ENCODE data around the gene CDH2. TPM values are rescaled to one million over a fixed set of nuclear protein-coding genes. Genes with fewer than 3 reads are reported as not detected.

Gene CDH2
- total RNA-seq, 1 experiment from 2014 or later, result 15.0 TPM

DNA sequence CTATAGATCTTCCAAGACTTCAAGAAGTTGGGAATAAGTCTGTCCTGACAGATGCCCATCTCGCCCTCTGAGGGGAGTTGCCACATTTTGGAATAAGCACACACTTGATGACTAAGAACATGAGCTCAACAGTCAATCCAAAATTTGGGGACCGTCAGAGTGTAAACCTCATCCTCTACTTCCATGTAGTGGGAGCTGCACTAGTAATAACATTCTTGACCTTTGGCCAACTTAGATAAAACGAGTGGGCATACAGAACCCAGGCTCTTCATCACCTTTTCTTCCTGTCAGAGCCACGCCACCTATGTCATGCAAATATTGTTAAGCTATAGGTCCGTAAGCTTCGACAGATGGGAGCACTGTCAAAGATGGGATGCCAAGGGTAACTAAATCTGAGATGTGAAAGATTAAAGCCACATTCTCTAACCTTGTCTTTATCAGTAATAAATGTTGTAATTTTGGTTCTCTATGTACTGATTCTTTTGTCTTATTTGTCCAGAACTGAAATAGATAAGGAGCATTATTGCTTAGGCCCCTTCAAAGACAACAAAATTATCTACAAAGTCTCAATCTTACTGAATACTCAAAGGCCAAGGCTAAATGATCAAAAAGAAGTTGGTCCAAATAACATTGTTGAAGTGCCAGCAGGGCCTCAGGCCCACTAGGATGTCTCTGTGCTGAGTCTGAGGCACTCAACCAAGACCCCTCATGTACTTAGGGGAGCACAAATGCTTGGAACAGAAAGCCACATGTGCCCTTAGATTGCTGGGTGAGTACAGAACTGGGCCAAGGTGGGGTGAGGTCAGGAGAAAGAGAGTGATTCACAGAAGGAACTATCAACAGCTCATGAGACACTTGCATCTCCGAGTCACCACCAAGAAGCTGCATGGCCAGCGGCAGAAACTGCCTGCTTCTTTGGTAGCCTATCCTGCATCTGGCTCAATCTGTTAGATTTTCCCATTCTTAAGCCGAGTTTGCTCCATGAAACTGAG is 15.0 kb downstream of the CDH2 start:
- H3K27ac ChIP-seq (ENCODE audit: low read depth, low read length, poor library complexity, severe bottlenecking), result no peak overlapping the region
- intact Hi-C loops (cut with micrococcal nuclease; ENCODE audit: unreplicated experiment), result no loop called here
- ChIA-PET POLR2A (ENCODE audit: low non-redundant PET) (no interaction called here), CTCF (no interaction called here)
- DNase-seq (ENCODE audit: low spot score), result no peak
- no TSS peak for BruUV-seq (replicated peaks)
- no peaks in the 10 kb centered on the region for H3K4me1 ChIP-seq (ENCODE audit: insufficient read depth, low read length, poor library complexity, severe bottlenecking)
- no peak overlapping the region for H3K4me3 ChIP-seq (ENCODE audit: low read depth, low read length, poor library complexity, severe bottlenecking)
- H3K27me3 ChIP-seq (replicated peaks; ENCODE audit: insufficient read depth, low read depth, low read length, poor library complexity), result no peaks in the 10 kb centered on the region
- H3K36me3 ChIP-seq (ENCODE audit: insufficient read depth, low read length, poor library complexity, severe bottlenecking), result no peaks in the 10 kb centered on the region
- no peak for TF ChIP-seq EZH2 (IDR thresholded peaks at IDR 0.05; ENCODE audit: borderline replicate concordance, low read depth, low read length, poor library complexity, severe bottlenecking)
- TF ChIP-seq, protein P1, sequence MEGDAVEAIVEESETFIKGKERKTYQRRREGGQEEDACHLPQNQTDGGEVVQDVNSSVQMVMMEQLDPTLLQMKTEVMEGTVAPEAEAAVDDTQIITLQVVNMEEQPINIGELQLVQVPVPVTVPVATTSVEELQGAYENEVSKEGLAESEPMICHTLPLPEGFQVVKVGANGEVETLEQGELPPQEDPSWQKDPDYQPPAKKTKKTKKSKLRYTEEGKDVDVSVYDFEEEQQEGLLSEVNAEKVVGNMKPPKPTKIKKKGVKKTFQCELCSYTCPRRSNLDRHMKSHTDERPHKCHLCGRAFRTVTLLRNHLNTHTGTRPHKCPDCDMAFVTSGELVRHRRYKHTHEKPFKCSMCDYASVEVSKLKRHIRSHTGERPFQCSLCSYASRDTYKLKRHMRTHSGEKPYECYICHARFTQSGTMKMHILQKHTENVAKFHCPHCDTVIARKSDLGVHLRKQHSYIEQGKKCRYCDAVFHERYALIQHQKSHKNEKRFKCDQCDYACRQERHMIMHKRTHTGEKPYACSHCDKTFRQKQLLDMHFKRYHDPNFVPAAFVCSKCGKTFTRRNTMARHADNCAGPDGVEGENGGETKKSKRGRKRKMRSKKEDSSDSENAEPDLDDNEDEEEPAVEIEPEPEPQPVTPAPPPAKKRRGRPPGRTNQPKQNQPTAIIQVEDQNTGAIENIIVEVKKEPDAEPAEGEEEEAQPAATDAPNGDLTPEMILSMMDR (conservative IDR thresholded peaks at IDR 0.05; ENCODE audit: low read depth, low read length), result no peak
- H3K9me3 ChIP-seq (ENCODE audit: low read depth, low read length, poor library complexity, severe bottlenecking), result no peaks in the 10 kb centered on the region

DNA sequence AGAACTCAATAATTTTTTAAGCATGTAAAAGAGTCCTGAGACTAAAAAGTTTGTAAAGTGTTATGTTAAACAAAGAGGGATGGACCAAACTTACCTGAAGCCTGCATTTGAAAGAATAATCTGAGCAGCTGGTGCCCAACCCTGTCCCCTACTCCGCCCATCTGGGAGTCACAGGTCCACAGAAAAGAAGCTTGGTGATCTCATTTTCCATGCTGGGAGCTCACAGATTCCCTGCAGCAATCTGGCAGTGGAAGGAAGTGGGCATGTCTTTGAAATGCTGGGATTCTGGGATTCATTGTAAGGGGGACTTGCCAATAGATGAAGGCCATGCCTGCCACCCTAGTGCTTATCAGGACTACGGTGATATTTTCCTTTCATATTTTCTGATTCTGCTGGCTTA is 17.9 kb downstream of the CDH2 start:
- ChIA-PET POLR2A (ENCODE audit: low non-redundant PET) (no interaction called here), CTCF (no interaction called here)
- intact Hi-C loops (cut with micrococcal nuclease; ENCODE audit: unreplicated experiment), result no loop called here
- H3K4me1 ChIP-seq (ENCODE audit: insufficient read depth, low read length, poor library complexity, severe bottlenecking), result no peaks in the 10 kb centered on the region
- H3K4me3 ChIP-seq (ENCODE audit: low read depth, low read length, poor library complexity, severe bottlenecking), result no peak overlapping the region
- H3K27ac ChIP-seq (ENCODE audit: low read depth, low read length, poor library complexity, severe bottlenecking), result no peak overlapping the region
- H3K27me3 ChIP-seq (replicated peaks; ENCODE audit: insufficient read depth, low read depth, low read length, poor library complexity), result no peaks in the 10 kb centered on the region
- no peak for TF ChIP-seq EZH2 (IDR thresholded peaks at IDR 0.05; ENCODE audit: borderline replicate concordance, low read depth, low read length, poor library complexity, severe bottlenecking)
- TF ChIP-seq, protein P1 (conservative IDR thresholded peaks at IDR 0.05; ENCODE audit: low read depth, low read length), result no peak
- H3K9me3 ChIP-seq (ENCODE audit: low read depth, low read length, poor library complexity, severe bottlenecking), result no peaks in the 10 kb centered on the region
- DNase-seq (ENCODE audit: low spot score), result no peak
- no peaks in the 10 kb centered on the region for H3K36me3 ChIP-seq (ENCODE audit: insufficient read depth, low read length, poor library complexity, severe bottlenecking)
- no TSS peak for BruUV-seq (replicated peaks)

DNA sequence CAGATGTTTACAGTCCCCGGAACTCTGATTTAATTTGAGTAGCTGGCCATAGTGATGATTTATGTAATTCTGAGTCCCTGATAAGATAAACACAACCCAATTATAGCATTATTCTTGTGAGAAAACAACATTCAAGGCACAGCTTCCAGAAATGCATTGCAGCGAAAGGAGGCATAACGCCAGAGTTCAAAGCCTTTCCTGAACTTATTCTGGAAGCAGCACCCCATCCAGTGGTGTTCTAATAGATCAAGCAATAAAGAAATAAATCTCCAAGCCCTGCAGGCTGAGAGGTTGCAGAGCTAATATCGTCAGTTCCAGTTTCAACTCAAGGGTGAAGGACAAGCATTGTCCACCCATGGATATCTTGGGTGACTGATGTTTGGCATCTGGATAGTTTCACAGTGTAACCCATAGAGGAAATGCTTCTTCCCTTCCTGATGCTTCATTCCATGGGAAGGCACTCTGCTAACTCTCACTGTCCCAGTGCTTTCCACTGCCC is 18.8 kb downstream of the CDH2 start:
- ChIA-PET POLR2A (ENCODE audit: low non-redundant PET) (no interaction called here), CTCF (no interaction called here)
- Histone ChIP-seq H3K27me3 (replicated peaks; ENCODE audit: insufficient read depth, low read depth, low read length, poor library complexity) (no peaks in the 10 kb centered on the region), H3K36me3 (ENCODE audit: insufficient read depth, low read length, poor library complexity, severe bottlenecking) (no peaks in the 10 kb centered on the region), H3K4me3 (ENCODE audit: low read depth, low read length, poor library complexity, severe bottlenecking) (no peak overlapping the region), H3K9me3 (ENCODE audit: low read depth, low read length, poor library complexity, severe bottlenecking) (no peaks in the 10 kb centered on the region), H3K4me1 (ENCODE audit: insufficient read depth, low read length, poor library complexity, severe bottlenecking) (no peaks in the 10 kb centered on the region), H3K27ac (ENCODE audit: low read depth, low read length, poor library complexity, severe bottlenecking) (no peak overlapping the region)
- intact Hi-C loops (cut with micrococcal nuclease; ENCODE audit: unreplicated experiment), result no loop called here
- no peak for DNase-seq (ENCODE audit: low spot score)
- BruUV-seq (replicated peaks), result no TSS peak
- no peak for TF ChIP-seq EZH2 (IDR thresholded peaks at IDR 0.05; ENCODE audit: borderline replicate concordance, low read depth, low read length, poor library complexity, severe bottlenecking)
- TF ChIP-seq, protein P1 (conservative IDR thresholded peaks at IDR 0.05; ENCODE audit: low read depth, low read length), result no peak

All from A673 (cell line).